ENCODE results near the gene IRF2BP2. TPM values are rescaled to one million over a fixed set of nuclear protein-coding genes. Genes with fewer than 3 reads are reported as not detected.

Gene IRF2BP2
- 10 to 100 TPM; 69.3 to 86.1 (median 75.2) TPM for total RNA-seq

- Mint-ChIP-seq H3K4me1 (ENCODE audit: low read depth) (peaks cover 51% of the 10 kb centered on the region), H3K9me3 (no peaks in the 10 kb centered on the region), H3K27me3 (ENCODE audit: low read depth) (no peaks in the 10 kb centered on the region), H3K4me3 (peak within 1 kb of the TSS; percentile 85), H3K36me3 (ENCODE audit: insufficient read depth) (peaks cover 25% of the 10 kb centered on the region)
- DNase-seq (peak; percentile 78), ATAC-seq (peak; percentile 13)
These were observed at the start of gene IRF2BP2 for GRCh38 chr1:234610061-234610665. TSS of gene IRF2BP2 (minus strand) at chr1:234610178. CDS start at chr1:234609494, 684 bp downstream.

GRCh38 chr1:234659538-234659937, 49.6 kb upstream of the IRF2BP2 start:
- no peak for ATAC-seq
- no peak for DNase-seq
- H3K4me1 Mint-ChIP-seq (ENCODE audit: low read depth) = peaks cover 10% of the 10 kb centered on the region
- H3K27me3 Mint-ChIP-seq (ENCODE audit: low read depth) = no peaks in the 10 kb centered on the region
- no peaks in the 10 kb centered on the region for H3K36me3 Mint-ChIP-seq (ENCODE audit: insufficient read depth)
- H3K9me3 Mint-ChIP-seq = no peaks in the 10 kb centered on the region
- no peak overlapping the region for H3K4me3 Mint-ChIP-seq

- no peak for ATAC-seq
- Mint-ChIP-seq H3K4me3 (no peak overlapping the region), H3K4me1 (ENCODE audit: low read depth) (peaks cover 10% of the 10 kb centered on the region), H3K36me3 (ENCODE audit: insufficient read depth) (no peaks in the 10 kb centered on the region), H3K9me3 (no peaks in the 10 kb centered on the region), H3K27me3 (ENCODE audit: low read depth) (no peaks in the 10 kb centered on the region)
- no peak for DNase-seq
These were observed 48.2 kb upstream of the IRF2BP2 start for GRCh38 chr1:234658138-234658537.

- no peaks in the 10 kb centered on the region for H3K27me3 Mint-ChIP-seq (ENCODE audit: low read depth)
- no peak for DNase-seq
- peak; percentile 97 to 98 for ATAC-seq
- no peak overlapping the region for H3K4me3 Mint-ChIP-seq
- H3K4me1 Mint-ChIP-seq (ENCODE audit: low read depth) = peaks cover 10% of the 10 kb centered on the region
- H3K9me3 Mint-ChIP-seq = no peaks in the 10 kb centered on the region
- no peaks in the 10 kb centered on the region for H3K36me3 Mint-ChIP-seq (ENCODE audit: insufficient read depth)
These were observed 47.1 kb upstream of the IRF2BP2 start for GRCh38 chr1:234656944-234657654.

- Mint-ChIP-seq H3K4me1 (ENCODE audit: low read depth) (peaks cover 10% of the 10 kb centered on the region), H3K4me3 (no peak overlapping the region), H3K36me3 (ENCODE audit: insufficient read depth) (no peaks in the 10 kb centered on the region), H3K27me3 (ENCODE audit: low read depth) (no peaks in the 10 kb centered on the region), H3K9me3 (no peaks in the 10 kb centered on the region)
- no peak for DNase-seq
- no peak for ATAC-seq
These were observed 46.3 kb upstream of the IRF2BP2 start for GRCh38 chr1:234656070-234656895.

- Mint-ChIP-seq H3K9me3 (no peaks in the 10 kb centered on the region), H3K4me1 (ENCODE audit: low read depth) (peaks cover 10% of the 10 kb centered on the region), H3K36me3 (ENCODE audit: insufficient read depth) (no peaks in the 10 kb centered on the region), H3K27me3 (ENCODE audit: low read depth) (no peaks in the 10 kb centered on the region), H3K4me3 (no peak overlapping the region)
- DNase-seq (no peak), ATAC-seq (no peak)
These were observed 45.5 kb upstream of the IRF2BP2 start for GRCh38 chr1:234655328-234656069.

- Mint-ChIP-seq H3K9me3 (peaks cover 3% of the 10 kb centered on the region), H3K4me1 (ENCODE audit: low read depth) (peaks cover 10% of the 10 kb centered on the region), H3K27me3 (ENCODE audit: low read depth) (no peaks in the 10 kb centered on the region), H3K4me3 (no peak overlapping the region), H3K36me3 (ENCODE audit: insufficient read depth) (no peaks in the 10 kb centered on the region)
- ATAC-seq (no peak), DNase-seq (no peak)
These were observed 44.2 kb upstream of the IRF2BP2 start for GRCh38 chr1:234654002-234654733.

- Mint-ChIP-seq H3K4me3 (no peak overlapping the region), H3K36me3 (ENCODE audit: insufficient read depth) (no peaks in the 10 kb centered on the region), H3K27me3 (ENCODE audit: low read depth) (no peaks in the 10 kb centered on the region), H3K4me1 (ENCODE audit: low read depth) (no peaks in the 10 kb centered on the region), H3K9me3 (peaks cover 9% of the 10 kb centered on the region)
- ATAC-seq (no peak), DNase-seq (no peak)
These were observed 39.6 kb upstream of the IRF2BP2 start for GRCh38 chr1:234649432-234650081.

- no peak for DNase-seq
- peaks cover 9% of the 10 kb centered on the region for H3K9me3 Mint-ChIP-seq
- ATAC-seq = no peak
- H3K36me3 Mint-ChIP-seq (ENCODE audit: insufficient read depth) = no peaks in the 10 kb centered on the region
- no peaks in the 10 kb centered on the region for H3K27me3 Mint-ChIP-seq (ENCODE audit: low read depth)
- no peak overlapping the region for H3K4me3 Mint-ChIP-seq
- H3K4me1 Mint-ChIP-seq (ENCODE audit: low read depth) = no peaks in the 10 kb centered on the region
These were observed 37.8 kb upstream of the IRF2BP2 start for GRCh38 chr1:234647758-234648157.

- H3K4me3 Mint-ChIP-seq = no peak overlapping the region
- H3K4me1 Mint-ChIP-seq (ENCODE audit: low read depth) = no peaks in the 10 kb centered on the region
- ATAC-seq = no peak
- DNase-seq = no peak
- H3K9me3 Mint-ChIP-seq = peaks cover 9% of the 10 kb centered on the region
- no peaks in the 10 kb centered on the region for H3K36me3 Mint-ChIP-seq (ENCODE audit: insufficient read depth)
- H3K27me3 Mint-ChIP-seq (ENCODE audit: low read depth) = no peaks in the 10 kb centered on the region
These were observed 37.3 kb upstream of the IRF2BP2 start for GRCh38 chr1:234647245-234647644.

- no peaks in the 10 kb centered on the region for H3K4me1 Mint-ChIP-seq (ENCODE audit: low read depth)
- no peak for ATAC-seq
These were observed 36.0 kb upstream of the IRF2BP2 start for GRCh38 chr1:234645964-234646363.

GRCh38 chr1:234645474-234645953, 35.5 kb upstream of the IRF2BP2 start:
- no peaks in the 10 kb centered on the region for H3K4me1 Mint-ChIP-seq (ENCODE audit: low read depth)
- no peak overlapping the region for H3K4me3 Mint-ChIP-seq
- ATAC-seq (no peak), DNase-seq (no peak)
- no peaks in the 10 kb centered on the region for H3K27me3 Mint-ChIP-seq (ENCODE audit: low read depth)
- peaks cover 9% of the 10 kb centered on the region for H3K9me3 Mint-ChIP-seq
- no peaks in the 10 kb centered on the region for H3K36me3 Mint-ChIP-seq (ENCODE audit: insufficient read depth)

More at GRCh38 chr1:234645964-234646363, 36.0 kb upstream of the IRF2BP2 start:
- peaks cover 9% of the 10 kb centered on the region for H3K9me3 Mint-ChIP-seq
- H3K27me3 Mint-ChIP-seq (ENCODE audit: low read depth) = no peaks in the 10 kb centered on the region
- DNase-seq = no peak
- no peaks in the 10 kb centered on the region for H3K36me3 Mint-ChIP-seq (ENCODE audit: insufficient read depth)
- no peak overlapping the region for H3K4me3 Mint-ChIP-seq

GRCh38 chr1:234644928-234645327, 35.0 kb upstream of the IRF2BP2 start:
- Mint-ChIP-seq H3K4me3 (no peak overlapping the region), H3K9me3 (peaks cover 9% of the 10 kb centered on the region), H3K27me3 (ENCODE audit: low read depth) (no peaks in the 10 kb centered on the region), H3K36me3 (ENCODE audit: insufficient read depth) (no peaks in the 10 kb centered on the region), H3K4me1 (ENCODE audit: low read depth) (peaks cover 2% of the 10 kb centered on the region)
- ATAC-seq (no peak), DNase-seq (no peak)

Data from activated T-cell treated with anti-CD3 and anti-CD28 coated beads, Interleukin-2, amount 50 U/mL, for 4 hours (primary cell).